Panc1 (cell line): ENCODE measurements around the gene OVOL3. TPM values are rescaled to one million over a fixed set of nuclear protein-coding genes. Genes with fewer than 3 reads are reported as not detected.

ENCODE experiments used
- ATAC-seq: fragments of 200-7000 bp; cut with Tn5 transposase; 2 replicates; pipeline ENCODE4 v1.9.1; 2020; ENCODE audit warnings: mild to moderate bottlenecking, moderate library complexity
- BruUV-seq: library from RNA; stranded (reverse); fragments of 400-500 nt; replicated peaks from 2 replicates; lab custom pipeline; 2021; lab: Mats Ljungman, UMichigan
- CTCF ChIA-PET: fragments of 300-600 bp; sonication (Branson Sonifier 250); formaldehyde crosslinking; loops from one replicate; lab custom pipeline; 2022; ENCODE audit warnings: antibody characterized with exemption; lab: Charles Lee
- POLR2A ChIA-PET: fragments of 300-600 bp; sonication (Branson Sonifier 250); formaldehyde crosslinking; loops from one replicate; lab custom pipeline; 2022; ENCODE audit warnings: antibody characterized with exemption; lab: Charles Lee
- DNase-seq: peaks from one replicate; pipeline ENCODE4 v3.0.0-alpha.2; 2010; ENCODE audit warnings: low read depth, low spot score
- H3K27ac ChIP-seq: 2 replicates; pipeline ENCODE4 v1.5.1; 2011; ENCODE audit warnings: mild to moderate bottlenecking, low read length, inconsistent platforms
- H3K27me3 ChIP-seq: fragments of 200-500 bp; sonication (Bioruptor generic); 2 replicates; pipeline ENCODE4 v1.6.0; 2014; ENCODE audit warnings: low read length, inconsistent platforms; ENCODE audit not compliant: control insufficient read depth, insufficient read depth
- H3K36me3 ChIP-seq: fragments of 200-500 bp; sonication (Bioruptor generic); 2 replicates; pipeline ENCODE4 v1.5.1; 2014; ENCODE audit warnings: inconsistent platforms, mild to moderate bottlenecking, low read length, moderate library complexity; ENCODE audit not compliant: control insufficient read depth, insufficient read depth
- H3K4me1 ChIP-seq: 2 replicates; pipeline ENCODE4 v1.5.1; 2011; ENCODE audit warnings: inconsistent platforms, mild to moderate bottlenecking, low read length, moderate library complexity; ENCODE audit not compliant: control insufficient read depth, insufficient read depth
- H3K4me3 ChIP-seq, 2 experiments: 2 replicates each; pipeline ENCODE4 v1.5.1; 2011 to 2012; ENCODE audit warnings: low read depth in 2 of 2, low read length in 2 of 2, mild to moderate bottlenecking in 2 of 2, inconsistent platforms in 1 of 2, moderate library complexity in 1 of 2
- H3K9me3 ChIP-seq: fragments of 200-500 bp; sonication (Bioruptor generic); 2 replicates; pipeline ENCODE4 v1.5.1; 2014; ENCODE audit warnings: low read depth, mild to moderate bottlenecking, inconsistent platforms, low read length, moderate library complexity; ENCODE audit not compliant: control insufficient read depth, insufficient read depth
- POLR2AphosphoS5 ChIP-seq: IDR thresholded peaks from 2 replicates; pipeline ENCODE4 v1.6.1; 2012; ENCODE audit warnings: mild to moderate bottlenecking, low read depth, low read length, moderate library complexity
- REST ChIP-seq, 2 experiments: IDR thresholded peaks; 2 replicates each; pipeline ENCODE4 v1.6.1; 2011 to 2012; ENCODE audit warnings: low read depth in 2 of 2, control low read depth in 1 of 2, low read length in 1 of 2, mild to moderate bottlenecking in 1 of 2, moderate library complexity in 1 of 2; ENCODE audit not compliant: insufficient read depth in 1 of 2
- SIN3A ChIP-seq: IDR thresholded peaks from 2 replicates; pipeline ENCODE4 v1.6.1; 2012; ENCODE audit warnings: low read depth, mild to moderate bottlenecking, low read length, moderate library complexity, borderline replicate concordance; ENCODE audit not compliant: insufficient read depth
- TCF7L2 ChIP-seq: IDR thresholded peaks from 2 replicates; pipeline ENCODE4 v1.6.1; 2011; ENCODE audit warnings: mild to moderate bottlenecking, low read depth, low read length, inconsistent platforms
- in situ Hi-C: cut with HindIII; loops from 2 replicates; pipeline ENCODE4 v1.10.0; 2016; ENCODE audit warnings: low sequenced_read_pairs, low pct_unique_long_range_greater_than_20kb
- intact Hi-C: fragments of 100-400 bp; cut with micrococcal nuclease; formaldehyde crosslinking; loops from one replicate; pipeline ENCODE4 v1.10.0; 2022; ENCODE audit not compliant: unreplicated experiment
- total RNA-seq: library from RNA; stranded (reverse); gene quantifications from one replicate; pipeline ENCODE4 v1.2.1, GENCODE V29; 2021; ENCODE audit not compliant: unreplicated experiment
- TF ChIP-seq, protein P1 (sequence below): fragments of 450-650 bp; IDR thresholded peaks from 2 replicates; pipeline ENCODE4 v1.5.1; 2017; ENCODE audit warnings: mild to moderate bottlenecking

The OVOL3 gene
- total RNA-seq, 1 experiment from 2014 or later, result 0.44 TPM

DNA sequence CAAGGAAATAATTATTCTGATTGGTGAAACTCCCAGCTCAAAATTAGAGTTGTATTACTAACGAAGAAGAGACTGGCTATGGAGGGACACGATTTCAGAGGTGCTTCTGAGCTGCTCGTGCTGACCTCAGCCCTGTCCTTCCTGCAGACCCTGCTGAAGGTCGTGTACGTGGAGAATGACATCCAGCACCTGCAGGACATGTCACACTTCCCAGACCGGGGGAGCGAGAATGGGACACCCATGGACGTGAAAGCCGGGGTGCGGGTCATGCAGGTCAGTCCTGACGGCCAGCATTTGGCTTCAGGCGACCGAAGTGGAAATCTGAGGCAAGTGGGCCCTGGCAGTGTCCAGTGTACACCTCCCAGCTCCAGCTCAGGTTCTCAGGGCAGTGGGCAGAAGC, 28.0 kb upstream of the OVOL3 start:
- POLR2A ChIA-PET, result no interaction called here
- no peak for ATAC-seq

DNA sequence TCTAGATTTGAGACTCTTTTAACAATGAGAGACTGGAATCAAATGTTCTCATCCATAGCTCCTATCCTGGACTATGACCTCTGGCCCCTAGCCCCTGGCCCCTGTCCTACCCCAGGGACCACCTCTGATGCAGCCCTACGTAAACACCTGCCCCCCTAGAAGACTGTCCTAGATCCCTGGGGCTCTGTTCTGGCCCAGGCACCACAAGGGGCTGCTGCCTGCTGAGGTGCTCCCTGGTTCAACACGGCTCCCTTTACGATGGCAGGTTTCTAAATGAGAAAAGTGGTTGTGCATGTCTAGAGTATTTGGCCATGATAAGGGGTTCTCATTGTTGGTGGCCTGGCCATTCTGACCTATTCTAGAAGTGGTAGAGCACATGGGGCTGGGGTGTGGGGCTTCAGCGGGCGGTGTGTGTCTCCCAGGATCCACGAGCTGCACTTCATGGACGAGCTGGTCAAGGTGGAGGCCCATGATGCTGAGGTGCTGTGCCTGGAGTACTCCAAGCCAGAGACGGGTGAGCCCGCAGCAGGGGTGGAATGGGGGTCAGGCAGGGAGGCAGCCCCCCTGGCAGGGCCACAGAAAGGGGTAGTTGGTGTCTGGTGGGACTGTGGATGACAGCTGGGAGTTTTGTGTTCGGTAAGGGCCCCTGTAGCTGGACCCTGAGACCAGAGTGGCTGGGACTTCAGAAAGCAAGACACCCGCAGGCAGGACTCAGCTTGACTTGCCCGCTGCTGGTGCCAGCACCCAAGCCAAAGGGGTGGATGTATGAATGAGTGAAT, 26.5 kb upstream of the OVOL3 start:
- ATAC-seq (no peak), DNase-seq (no peak)
- Histone ChIP-seq H3K4me3 (no peak overlapping the region), H3K27me3 (no peaks in the 10 kb centered on the region), H3K36me3 (no peaks in the 10 kb centered on the region; the same call in none of the 2 replicates), H3K4me1 (no peaks in the 10 kb centered on the region), H3K9me3 (no peaks in the 10 kb centered on the region), H3K27ac (no peak overlapping the region)
- ChIA-PET CTCF (no interaction called here), POLR2A (no interaction called here)
- intact Hi-C loops (no loop called here), in situ Hi-C loops (no loop called here)
- TF ChIP-seq SIN3A (no peak), TCF7L2 (no peak), REST (IDR thresholded peaks at IDR 0.05; ENCODE audit: insufficient read depth in 1 of 2, low read depth in 2 of 2, low read length in 1 of 2) (no peak), POLR2AphosphoS5 (no peak)
- TF ChIP-seq, protein P1, sequence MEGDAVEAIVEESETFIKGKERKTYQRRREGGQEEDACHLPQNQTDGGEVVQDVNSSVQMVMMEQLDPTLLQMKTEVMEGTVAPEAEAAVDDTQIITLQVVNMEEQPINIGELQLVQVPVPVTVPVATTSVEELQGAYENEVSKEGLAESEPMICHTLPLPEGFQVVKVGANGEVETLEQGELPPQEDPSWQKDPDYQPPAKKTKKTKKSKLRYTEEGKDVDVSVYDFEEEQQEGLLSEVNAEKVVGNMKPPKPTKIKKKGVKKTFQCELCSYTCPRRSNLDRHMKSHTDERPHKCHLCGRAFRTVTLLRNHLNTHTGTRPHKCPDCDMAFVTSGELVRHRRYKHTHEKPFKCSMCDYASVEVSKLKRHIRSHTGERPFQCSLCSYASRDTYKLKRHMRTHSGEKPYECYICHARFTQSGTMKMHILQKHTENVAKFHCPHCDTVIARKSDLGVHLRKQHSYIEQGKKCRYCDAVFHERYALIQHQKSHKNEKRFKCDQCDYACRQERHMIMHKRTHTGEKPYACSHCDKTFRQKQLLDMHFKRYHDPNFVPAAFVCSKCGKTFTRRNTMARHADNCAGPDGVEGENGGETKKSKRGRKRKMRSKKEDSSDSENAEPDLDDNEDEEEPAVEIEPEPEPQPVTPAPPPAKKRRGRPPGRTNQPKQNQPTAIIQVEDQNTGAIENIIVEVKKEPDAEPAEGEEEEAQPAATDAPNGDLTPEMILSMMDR, result no peak
- BruUV-seq, result no TSS peak

More for the DNA sequence above, 28.0 kb upstream of the OVOL3 start:
- intact Hi-C loops (no loop called here), in situ Hi-C loops (no loop called here)
- DNase-seq, result no peak
- Histone ChIP-seq H3K4me3 (no peak overlapping the region), H3K36me3 (no peaks in the 10 kb centered on the region; the same call in none of the 2 replicates), H3K4me1 (no peaks in the 10 kb centered on the region), H3K9me3 (no peaks in the 10 kb centered on the region), H3K27me3 (no peaks in the 10 kb centered on the region), H3K27ac (no peak overlapping the region)
- CTCF ChIA-PET, result interaction anchor here (0.6 kb wide), 1 partner anchor 29 kb away, joined by 4 read pairs; no protein-coding TSS in a partner anchor
- no TSS peak for BruUV-seq
- no peak for TF ChIP-seq POLR2AphosphoS5
- no peak for TF ChIP-seq TCF7L2
- TF ChIP-seq, protein P1, result no peak
- no peak for TF ChIP-seq SIN3A
- no peak for TF ChIP-seq REST (IDR thresholded peaks at IDR 0.05; ENCODE audit: insufficient read depth in 1 of 2, low read depth in 2 of 2, low read length in 1 of 2)
